GM23338 (cell line): ENCODE data around the gene VIPAS39.

Experiments
- CTCF ChIP-seq, 2 experiments: fragments of 200-600 bp in 1 of 2; sonication (generic) in 1 of 2; conservative IDR thresholded peaks; 2 replicates each; pipeline versions ENCODE4 v1.5.1 to v1.6.1; 2016 to 2017; ENCODE audit warnings: antibody characterized with exemption in 2 of 2, low read depth in 2 of 2, mild to moderate bottlenecking in 2 of 2, moderate library complexity in 1 of 2
- EZH2 ChIP-seq: fragments of 200-600 bp; sonication (generic); IDR thresholded peaks from one replicate; pipeline ENCODE4 v1.8.0; 2017; ENCODE audit warnings: antibody characterized with exemption, mild to moderate bottlenecking, low read depth; ENCODE audit not compliant: unreplicated experiment
- EZH2phosphoT487 ChIP-seq: fragments of 200-600 bp; sonication (generic); IDR thresholded peaks from one replicate; pipeline ENCODE4 v1.8.1; 2018; ENCODE audit warnings: antibody characterized with exemption; ENCODE audit not compliant: unreplicated experiment
- POLR2AphosphoS5 ChIP-seq: IDR thresholded peaks from 2 replicates; pipeline ENCODE4 v1.6.1; 2016; ENCODE audit warnings: antibody characterized with exemption, low read depth
- ZNF114 ChIP-seq: fragments of 250-450 bp; sonication (Bioruptor Pico); IDR thresholded peaks from 2 replicates; pipeline ENCODE4 v1.5.0; 2020; ENCODE audit warnings: mild to moderate bottlenecking, moderate library complexity
- TF ChIP-seq, protein P1 (sequence below): IDR thresholded peaks from one replicate; pipeline ENCODE4 v1.6.1; 2018; ENCODE audit warnings: antibody characterized with exemption; ENCODE audit not compliant: unreplicated experiment

DNA sequence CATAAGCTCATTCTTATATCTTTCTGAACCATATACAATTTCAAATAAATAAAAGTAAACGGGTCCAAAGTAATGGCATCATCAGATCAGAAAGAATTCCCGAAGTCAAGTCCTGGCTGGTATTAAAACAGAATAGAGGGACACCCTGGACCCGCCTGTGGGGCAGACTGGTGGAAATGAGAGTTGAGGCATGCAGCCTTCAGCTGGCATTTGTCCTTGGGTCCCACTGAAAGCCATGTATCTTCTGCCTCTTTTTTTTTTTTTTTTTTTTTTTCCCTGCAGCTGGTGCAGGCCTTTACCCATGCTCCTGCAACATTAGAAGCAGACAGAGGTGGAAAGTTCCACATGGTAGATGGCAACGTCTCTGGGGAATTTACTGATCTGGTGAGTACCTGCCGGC, 10.4 kb upstream of the VIPAS39 start:
- TF ChIP-seq ZNF114 (no peak), EZH2 (no peak), CTCF (conservative IDR thresholded peaks at IDR 0.05; ENCODE audit: low read depth in 2 of 2) (no peak), POLR2AphosphoS5 (no peak), EZH2phosphoT487 (no peak)
- TF ChIP-seq, protein P1, sequence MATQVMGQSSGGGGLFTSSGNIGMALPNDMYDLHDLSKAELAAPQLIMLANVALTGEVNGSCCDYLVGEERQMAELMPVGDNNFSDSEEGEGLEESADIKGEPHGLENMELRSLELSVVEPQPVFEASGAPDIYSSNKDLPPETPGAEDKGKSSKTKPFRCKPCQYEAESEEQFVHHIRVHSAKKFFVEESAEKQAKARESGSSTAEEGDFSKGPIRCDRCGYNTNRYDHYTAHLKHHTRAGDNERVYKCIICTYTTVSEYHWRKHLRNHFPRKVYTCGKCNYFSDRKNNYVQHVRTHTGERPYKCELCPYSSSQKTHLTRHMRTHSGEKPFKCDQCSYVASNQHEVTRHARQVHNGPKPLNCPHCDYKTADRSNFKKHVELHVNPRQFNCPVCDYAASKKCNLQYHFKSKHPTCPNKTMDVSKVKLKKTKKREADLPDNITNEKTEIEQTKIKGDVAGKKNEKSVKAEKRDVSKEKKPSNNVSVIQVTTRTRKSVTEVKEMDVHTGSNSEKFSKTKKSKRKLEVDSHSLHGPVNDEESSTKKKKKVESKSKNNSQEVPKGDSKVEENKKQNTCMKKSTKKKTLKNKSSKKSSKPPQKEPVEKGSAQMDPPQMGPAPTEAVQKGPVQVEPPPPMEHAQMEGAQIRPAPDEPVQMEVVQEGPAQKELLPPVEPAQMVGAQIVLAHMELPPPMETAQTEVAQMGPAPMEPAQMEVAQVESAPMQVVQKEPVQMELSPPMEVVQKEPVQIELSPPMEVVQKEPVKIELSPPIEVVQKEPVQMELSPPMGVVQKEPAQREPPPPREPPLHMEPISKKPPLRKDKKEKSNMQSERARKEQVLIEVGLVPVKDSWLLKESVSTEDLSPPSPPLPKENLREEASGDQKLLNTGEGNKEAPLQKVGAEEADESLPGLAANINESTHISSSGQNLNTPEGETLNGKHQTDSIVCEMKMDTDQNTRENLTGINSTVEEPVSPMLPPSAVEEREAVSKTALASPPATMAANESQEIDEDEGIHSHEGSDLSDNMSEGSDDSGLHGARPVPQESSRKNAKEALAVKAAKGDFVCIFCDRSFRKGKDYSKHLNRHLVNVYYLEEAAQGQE: no peak
